ENCODE measurements around the gene FBXW10. TPM values are rescaled to one million over a fixed set of nuclear protein-coding genes. Genes with fewer than 3 reads are reported as not detected.

FBXW10 gene, protein sequence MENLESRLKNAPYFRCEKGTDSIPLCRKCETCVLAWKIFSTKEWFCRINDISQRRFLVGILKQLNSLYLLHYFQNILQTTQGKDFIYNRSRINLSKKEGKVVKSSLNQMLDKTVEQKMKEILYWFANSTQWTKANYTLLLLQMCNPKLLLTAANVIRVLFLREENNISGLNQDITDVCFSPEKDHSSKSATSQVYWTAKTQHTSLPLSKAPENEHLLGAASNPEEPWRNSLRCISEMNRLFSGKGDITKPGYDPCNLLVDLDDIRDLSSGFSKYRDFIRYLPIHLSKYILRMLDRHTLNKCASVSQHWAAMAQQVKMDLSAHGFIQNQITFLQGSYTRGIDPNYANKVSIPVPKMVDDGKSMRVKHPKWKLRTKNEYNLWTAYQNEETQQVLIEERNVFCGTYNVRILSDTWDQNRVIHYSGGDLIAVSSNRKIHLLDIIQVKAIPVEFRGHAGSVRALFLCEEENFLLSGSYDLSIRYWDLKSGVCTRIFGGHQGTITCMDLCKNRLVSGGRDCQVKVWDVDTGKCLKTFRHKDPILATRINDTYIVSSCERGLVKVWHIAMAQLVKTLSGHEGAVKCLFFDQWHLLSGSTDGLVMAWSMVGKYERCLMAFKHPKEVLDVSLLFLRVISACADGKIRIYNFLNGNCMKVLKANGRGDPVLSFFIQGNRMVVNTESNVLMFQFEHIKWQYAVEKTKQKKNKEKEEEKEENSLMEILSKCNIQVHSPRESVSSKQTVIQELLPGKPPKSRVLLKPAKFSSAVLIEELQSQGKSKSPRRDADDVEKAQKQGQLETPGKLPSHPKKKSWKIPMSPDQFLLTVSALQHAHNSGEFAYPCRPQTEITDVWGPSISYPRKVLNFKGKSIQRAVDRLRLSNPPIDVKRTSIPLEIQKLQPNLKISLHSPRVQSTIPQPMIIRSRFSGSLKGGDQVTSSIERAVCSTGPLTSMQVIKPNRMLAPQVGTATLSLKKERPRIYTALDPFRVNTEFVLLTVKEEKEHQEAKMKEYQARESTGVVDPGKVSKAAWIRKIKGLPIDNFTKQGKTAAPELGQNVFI
- total RNA-seq = not detected in 2 replicates

DNA sequence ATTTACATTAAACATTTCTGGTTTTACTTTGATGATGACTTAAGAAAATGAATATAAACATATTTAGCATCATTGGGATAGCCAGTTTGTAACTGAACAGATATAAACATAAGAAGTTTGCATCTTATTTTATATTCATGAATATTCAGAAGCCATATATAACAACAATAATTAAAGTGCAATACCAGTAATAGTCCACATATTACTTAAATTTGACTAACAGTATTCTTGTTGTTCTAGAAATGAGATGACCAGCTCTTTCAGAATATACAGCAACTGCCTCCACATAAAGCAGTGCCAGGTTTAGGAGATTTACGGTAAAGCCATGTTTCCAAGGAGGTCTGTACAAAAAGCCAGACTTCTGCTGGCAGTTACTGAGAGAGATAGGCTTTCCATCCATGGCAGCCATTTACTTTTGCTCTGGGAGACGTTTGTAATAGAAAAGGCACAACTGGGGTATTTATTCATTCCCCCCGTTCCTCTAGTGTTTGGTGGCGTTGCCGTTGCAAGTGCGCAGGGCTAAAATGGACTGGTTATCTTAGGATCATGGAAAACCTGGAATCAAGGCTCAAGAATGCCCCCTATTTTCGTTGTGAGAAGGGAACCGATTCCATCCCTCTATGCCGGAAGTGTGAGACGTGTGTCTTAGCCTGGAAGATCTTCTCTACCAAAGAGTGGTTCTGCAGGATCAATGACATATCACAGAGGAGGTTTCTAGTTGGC lies at the start of gene FBXW10:
Gene FBXW10 (plus strand): TSS at position 356 of the 723 bp plus-strand sequence. CDS start 191 bp downstream, at position 547.

DNA sequence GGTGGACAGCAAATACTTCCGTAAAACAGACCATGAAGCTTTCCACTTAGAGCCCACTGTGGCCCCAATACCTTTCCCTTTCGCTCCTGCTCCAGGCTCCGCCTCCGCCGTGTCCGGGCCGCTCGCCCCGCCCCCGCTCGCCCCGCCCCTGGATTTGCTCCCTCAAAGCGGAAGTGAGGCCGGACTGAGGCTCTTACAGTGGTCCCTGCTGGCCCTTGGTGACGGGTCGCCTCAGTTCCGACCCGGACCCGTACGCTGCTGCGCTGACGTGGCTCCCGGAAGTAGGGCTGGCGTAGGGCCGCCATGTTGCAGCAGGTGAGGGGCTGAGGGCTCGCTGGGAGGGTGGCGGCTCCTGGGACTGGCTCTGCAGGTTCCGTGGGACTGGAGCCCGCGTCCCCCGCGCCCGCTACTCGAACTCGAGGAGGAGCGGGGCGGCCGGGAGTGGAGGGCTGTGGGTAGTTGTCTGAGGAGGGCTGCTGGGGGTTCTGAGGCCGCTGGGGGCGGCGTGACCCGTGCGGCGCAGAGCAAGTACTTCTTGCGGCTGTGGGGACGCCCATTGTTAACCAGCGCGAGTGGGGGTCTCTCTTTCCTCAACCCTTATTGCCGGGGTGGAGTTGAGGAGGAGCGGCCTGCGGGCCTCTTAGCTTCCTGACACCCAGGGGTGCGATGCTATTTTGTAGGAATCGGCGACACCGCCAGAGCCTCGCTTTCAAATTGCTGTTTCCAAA lies 37.3 kb downstream of the FBXW10 start, which contains the start of gene TVP23B:
Gene TVP23B (plus strand): TSS at position 193 of the 728 bp plus-strand sequence. CDS start 111 bp downstream, at position 304.

Small RNA genes lying within 50 kb of the gene (small RNA-seq; reads per million reads assigned to genes)
- gene AC026271.4 = not detected

Other genes with a start within 250 kb of the FBXW10 start
- gene TBC1D28, start 99.7 kb upstream of the FBXW10 start, total RNA-seq = not detected in 2 replicates
- gene FOXO3B, start 61.7 kb upstream of the FBXW10 start, total RNA-seq = 3.9 and 6.2 TPM in 2 replicates
- gene TVP23B, start 37.1 kb downstream of the FBXW10 start, total RNA-seq = 67.7 and 81.7 TPM in 2 replicates
- 35.6 and 41.2 TPM in 2 replicates for gene PRPSAP2, start 114.1 kb downstream of the FBXW10 start, total RNA-seq
- not detected in 2 replicates for gene SLC5A10, start 208.1 kb downstream of the FBXW10 start, total RNA-seq